Measurements from ENCODE around the gene COLEC12. TPM values are rescaled to one million over a fixed set of nuclear protein-coding genes. Genes with fewer than 3 reads are reported as not detected.

COLEC12 gene
- total RNA-seq, 1 donor from 2014 or later = 58.1 TPM

- DNase-seq = no peak
These were observed 64.6 kb downstream of the COLEC12 start for GRCh38 chr18:435940-436339.

GRCh38 chr18:434410-434809 is 66.1 kb downstream of the COLEC12 start:
- DNase-seq = peak; percentile 97

GRCh38 chr18:433960-434359 is 66.5 kb downstream of the COLEC12 start:
- no peak for DNase-seq

- DNase-seq = no peak
These were observed 67.2 kb downstream of the COLEC12 start for GRCh38 chr18:433298-433697.

GRCh38 chr18:432791-433190 is 67.7 kb downstream of the COLEC12 start:
- DNase-seq = no peak

GRCh38 chr18:429030-429429 is 71.5 kb downstream of the COLEC12 start:
- DNase-seq = peak; percentile 34

- no peak for DNase-seq
These were observed 73.5 kb downstream of the COLEC12 start for GRCh38 chr18:427005-427404.

GRCh38 chr18:425106-425745 is 75.3 kb downstream of the COLEC12 start:
- DNase-seq = no peak

- DNase-seq = no peak
These were observed 75.8 kb downstream of the COLEC12 start for GRCh38 chr18:424668-425067.

- peak; percentile 61 for DNase-seq
These were observed 76.3 kb downstream of the COLEC12 start for GRCh38 chr18:424071-424661.

- no peak for DNase-seq
These were observed 77.5 kb downstream of the COLEC12 start for GRCh38 chr18:422966-423365.

- no peak for DNase-seq
These were observed 79.0 kb downstream of the COLEC12 start for GRCh38 chr18:421247-422155.

- DNase-seq = no peak
These were observed 79.7 kb downstream of the COLEC12 start for GRCh38 chr18:420661-421246.

- no peak for DNase-seq
These were observed 80.8 kb downstream of the COLEC12 start for GRCh38 chr18:419541-420175.

- DNase-seq = no peak
These were observed 83.0 kb downstream of the COLEC12 start for GRCh38 chr18:417495-417894.

- DNase-seq = no peak
These were observed 83.6 kb downstream of the COLEC12 start for GRCh38 chr18:416930-417329.

GRCh38 chr18:415617-416612 is 84.6 kb downstream of the COLEC12 start:
- no peak for DNase-seq

GRCh38 chr18:415047-415446 is 85.5 kb downstream of the COLEC12 start:
- DNase-seq = no peak

- DNase-seq = no peak
These were observed 87.3 kb downstream of the COLEC12 start for GRCh38 chr18:413233-413632.

- no peak for DNase-seq
These were observed 90.5 kb downstream of the COLEC12 start for GRCh38 chr18:410047-410455.

- DNase-seq = no peak
These were observed 92.1 kb downstream of the COLEC12 start for GRCh38 chr18:408367-408766.

Data from skin of body (tissue), 2 donors.